Measurements from ENCODE around the gene FHIT. TPM values are rescaled to one million over a fixed set of nuclear protein-coding genes. Genes with fewer than 3 reads are reported as not detected.

FHIT gene
- total RNA-seq, 2 experiments from 2014 or later = 7.6 to 7.9 TPM

GRCh38 chr3:59908701-59909100 lies 1342.6 kb downstream of the FHIT start:
- ChIA-PET POLR2A (no interaction called here), CTCF (no interaction called here)
- H3K4me3 Mint-ChIP-seq = no peak overlapping the region
- no peak for DNase-seq
- TF ChIP-seq CTCF (IDR thresholded peaks at IDR 0.05) = no peak
- no peaks in the 10 kb centered on the region for H3K27me3 Mint-ChIP-seq
- no peak overlapping the region for H3K27ac Mint-ChIP-seq
- no peaks in the 10 kb centered on the region for H3K36me3 Mint-ChIP-seq (ENCODE audit: low read depth)
- intact Hi-C loops (cut with micrococcal nuclease) = no loop called here
- no peak for ATAC-seq
- peaks cover 4% of the 10 kb centered on the region for H3K9me3 Mint-ChIP-seq
- peaks cover 4% of the 10 kb centered on the region for H3K4me1 Mint-ChIP-seq (ENCODE audit: low read depth)

DNA sequence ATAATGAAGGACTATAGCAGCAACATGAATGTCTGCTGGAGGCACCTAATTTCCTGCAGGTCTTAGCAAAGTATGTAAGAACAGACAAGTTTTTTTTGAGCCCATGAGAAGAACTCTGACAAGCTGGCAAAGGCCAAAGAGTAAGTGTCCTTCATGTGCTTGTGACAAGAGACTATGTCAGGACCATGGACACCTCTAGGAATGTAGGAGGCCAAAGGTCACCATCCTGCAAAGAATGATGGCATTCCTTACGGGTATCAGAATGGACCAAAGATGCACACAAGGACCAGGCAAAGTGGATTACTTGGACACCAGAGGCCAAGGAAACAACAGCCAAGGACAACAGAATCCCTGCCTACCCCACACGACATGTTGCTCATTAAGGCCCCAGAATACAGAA lies 1343.0 kb downstream of the FHIT start:
- ChIA-PET CTCF (no interaction called here), POLR2A (no interaction called here)
- Mint-ChIP-seq H3K4me1 (ENCODE audit: low read depth) (peaks cover 4% of the 10 kb centered on the region), H3K4me3 (no peak overlapping the region), H3K27me3 (no peaks in the 10 kb centered on the region), H3K9me3 (peaks cover 4% of the 10 kb centered on the region), H3K27ac (no peak overlapping the region), H3K36me3 (ENCODE audit: low read depth) (no peaks in the 10 kb centered on the region)
- DNase-seq (no peak), ATAC-seq (no peak)
- TF ChIP-seq CTCF (IDR thresholded peaks at IDR 0.05) = no peak
- intact Hi-C loops (cut with micrococcal nuclease) = no loop called here

GRCh38 chr3:59904296-59904695 lies 1347.0 kb downstream of the FHIT start:
- DNase-seq (no peak), ATAC-seq (no peak)
- H3K4me1 Mint-ChIP-seq (ENCODE audit: low read depth) = peaks cover 4% of the 10 kb centered on the region
- POLR2A ChIA-PET = interaction anchor here (0.7 kb wide), 1 partner anchor 362 kb away, joined by 3 read pairs; no protein-coding TSS in a partner anchor
- H3K27ac Mint-ChIP-seq = no peak overlapping the region
- CTCF ChIA-PET = no interaction called here
- TF ChIP-seq CTCF (IDR thresholded peaks at IDR 0.05) = no peak
- no peak overlapping the region for H3K4me3 Mint-ChIP-seq
- intact Hi-C loops (cut with micrococcal nuclease) = no loop called here
- H3K9me3 Mint-ChIP-seq = peaks cover 4% of the 10 kb centered on the region
- no peaks in the 10 kb centered on the region for H3K27me3 Mint-ChIP-seq
- H3K36me3 Mint-ChIP-seq (ENCODE audit: low read depth) = no peaks in the 10 kb centered on the region

DNA sequence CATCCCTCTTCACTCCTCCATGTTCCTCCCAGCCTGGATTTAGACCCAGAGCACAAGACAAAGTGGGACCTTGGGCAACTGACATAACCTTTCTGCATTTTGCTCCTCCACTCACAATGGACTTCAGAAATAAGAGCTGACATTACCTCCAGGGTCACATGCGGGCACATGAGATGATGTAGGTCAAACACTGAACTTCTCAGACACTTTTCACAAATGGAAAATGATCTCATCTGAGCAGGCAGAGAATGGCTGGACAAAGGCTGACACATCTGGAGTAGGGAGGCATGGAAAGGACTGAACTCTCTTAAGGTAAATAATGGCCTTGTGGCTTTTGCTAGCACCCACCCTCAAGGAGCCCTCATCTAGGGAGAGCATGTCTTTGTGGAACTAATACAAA lies 1352.2 kb downstream of the FHIT start:
- TF ChIP-seq CTCF (IDR thresholded peaks at IDR 0.05) = no peak
- no peaks in the 10 kb centered on the region for H3K9me3 Mint-ChIP-seq
- POLR2A ChIA-PET = no interaction called here

DNA sequence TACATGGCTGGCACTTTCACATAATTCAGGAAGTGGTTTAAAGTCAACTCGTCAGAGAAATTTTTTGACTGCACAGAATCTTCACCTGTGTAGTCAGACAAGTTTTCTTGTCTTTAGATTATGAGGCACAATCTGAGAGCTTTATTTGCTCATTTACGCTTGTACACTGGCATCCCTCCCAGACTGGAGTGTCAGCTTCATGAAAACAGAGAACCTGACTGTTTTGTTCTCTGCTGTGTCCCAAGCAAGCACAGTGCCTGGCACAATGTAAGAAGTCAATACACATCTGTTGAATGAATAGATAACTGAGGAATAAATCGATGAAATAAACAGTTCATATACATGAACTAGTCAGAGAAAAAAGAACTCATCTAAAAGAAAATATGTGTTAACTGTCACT lies 1355.3 kb downstream of the FHIT start:
- no peaks in the 10 kb centered on the region for H3K27me3 Mint-ChIP-seq
- DNase-seq (no peak), ATAC-seq (no peak)
- peaks cover 17% of the 10 kb centered on the region for H3K4me1 Mint-ChIP-seq (ENCODE audit: low read depth)
- no peaks in the 10 kb centered on the region for H3K36me3 Mint-ChIP-seq (ENCODE audit: low read depth)
- CTCF ChIA-PET = no interaction called here
- no peak overlapping the region for H3K4me3 Mint-ChIP-seq
- H3K9me3 Mint-ChIP-seq = no peaks in the 10 kb centered on the region
- no peak overlapping the region for H3K27ac Mint-ChIP-seq
- POLR2A ChIA-PET = no interaction called here
- no peak for TF ChIP-seq CTCF (IDR thresholded peaks at IDR 0.05)
- intact Hi-C loops (cut with micrococcal nuclease) = no loop called here

More for the DNA sequence above, 1352.2 kb downstream of the FHIT start:
- H3K4me1 Mint-ChIP-seq (ENCODE audit: low read depth) = peaks cover 17% of the 10 kb centered on the region
- CTCF ChIA-PET = interaction anchor here (0.9 kb wide), 1 partner anchor 41 kb away, joined by 3 read pairs; no protein-coding TSS in a partner anchor
- no peak overlapping the region for H3K4me3 Mint-ChIP-seq
- DNase-seq = no peak
- H3K36me3 Mint-ChIP-seq (ENCODE audit: low read depth) = no peaks in the 10 kb centered on the region
- ATAC-seq = no peak
- H3K27me3 Mint-ChIP-seq = no peaks in the 10 kb centered on the region
- intact Hi-C loops (cut with micrococcal nuclease) = no loop called here
- no peak overlapping the region for H3K27ac Mint-ChIP-seq

Measured in activated CD8-positive, alpha-beta T cell treated with anti-CD3 and anti-CD28 coated beads for 36 hours (primary cell).